Measurements from ENCODE around the gene ACTN1.

DNA sequence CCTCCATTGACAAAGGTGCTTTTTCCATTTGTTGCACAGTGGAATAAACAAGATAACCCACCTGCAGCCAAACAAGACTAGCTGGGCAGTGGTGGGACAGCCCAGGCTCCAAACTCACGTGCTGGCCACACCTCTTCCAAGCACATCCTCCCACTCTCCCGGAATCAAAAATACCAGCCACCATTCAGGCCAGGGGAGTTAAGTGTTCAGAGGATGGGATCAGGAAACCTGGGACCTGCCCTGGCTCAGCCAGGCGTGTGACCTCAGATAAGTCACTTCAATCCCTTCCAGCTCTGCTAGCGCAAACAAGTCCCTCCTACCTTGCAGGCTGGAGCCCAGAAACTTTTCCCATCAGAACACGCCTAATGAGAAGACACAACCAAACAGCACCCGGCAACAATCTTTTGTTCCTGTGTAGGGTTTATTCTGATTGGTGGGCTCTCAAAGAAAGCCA, 43.3 kb downstream of the ACTN1 start:
- TF ChIP-seq, protein P1, sequence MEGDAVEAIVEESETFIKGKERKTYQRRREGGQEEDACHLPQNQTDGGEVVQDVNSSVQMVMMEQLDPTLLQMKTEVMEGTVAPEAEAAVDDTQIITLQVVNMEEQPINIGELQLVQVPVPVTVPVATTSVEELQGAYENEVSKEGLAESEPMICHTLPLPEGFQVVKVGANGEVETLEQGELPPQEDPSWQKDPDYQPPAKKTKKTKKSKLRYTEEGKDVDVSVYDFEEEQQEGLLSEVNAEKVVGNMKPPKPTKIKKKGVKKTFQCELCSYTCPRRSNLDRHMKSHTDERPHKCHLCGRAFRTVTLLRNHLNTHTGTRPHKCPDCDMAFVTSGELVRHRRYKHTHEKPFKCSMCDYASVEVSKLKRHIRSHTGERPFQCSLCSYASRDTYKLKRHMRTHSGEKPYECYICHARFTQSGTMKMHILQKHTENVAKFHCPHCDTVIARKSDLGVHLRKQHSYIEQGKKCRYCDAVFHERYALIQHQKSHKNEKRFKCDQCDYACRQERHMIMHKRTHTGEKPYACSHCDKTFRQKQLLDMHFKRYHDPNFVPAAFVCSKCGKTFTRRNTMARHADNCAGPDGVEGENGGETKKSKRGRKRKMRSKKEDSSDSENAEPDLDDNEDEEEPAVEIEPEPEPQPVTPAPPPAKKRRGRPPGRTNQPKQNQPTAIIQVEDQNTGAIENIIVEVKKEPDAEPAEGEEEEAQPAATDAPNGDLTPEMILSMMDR (IDR thresholded peaks at IDR 0.05), result no peak
- TF ChIP-seq POLR2A (IDR thresholded peaks at IDR 0.05), result peak in 1 of 4 donors; percentile 36

All from esophagus squamous epithelium (tissue), 4 donors.